ENCODE results near the gene ZNRF2.

DNA sequence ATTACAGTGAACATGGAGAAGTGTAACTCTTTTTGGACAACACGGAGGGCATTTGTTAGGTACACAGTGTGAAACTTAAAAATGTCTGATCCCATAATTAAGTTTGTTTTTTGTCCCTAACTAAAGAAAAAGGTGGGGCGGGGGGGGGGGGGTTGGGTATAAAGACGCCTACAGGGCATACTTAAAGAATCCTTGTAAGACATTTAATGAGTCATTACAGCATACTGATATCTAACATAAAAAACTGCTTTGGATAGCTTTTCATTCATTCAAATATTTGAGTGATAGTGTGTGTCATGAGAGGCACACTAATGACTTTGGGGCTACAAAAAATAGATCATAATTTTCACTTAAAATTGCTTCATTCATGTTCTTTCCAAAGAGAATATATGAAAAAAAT lies 31.2 kb downstream of the ZNRF2 start:
- TF ChIP-seq POLR2A (IDR thresholded peaks at IDR 0.05), result no peak
- TF ChIP-seq CTCF (IDR thresholded peaks at IDR 0.05), result no peak
- TF ChIP-seq POLR2AphosphoS5 (IDR thresholded peaks at IDR 0.05), result no peak
